Measurements from ENCODE around the gene ZFP1. TPM values are rescaled to one million over a fixed set of nuclear protein-coding genes. Genes with fewer than 3 reads are reported as not detected.

Gene ZFP1
- total RNA-seq, 1 experiment from 2014 or later: 9.7 TPM

- H3K27ac Mint-ChIP-seq: no peak overlapping the region
- peaks cover 70% of the 10 kb centered on the region for H3K4me1 Mint-ChIP-seq
- DNase-seq (ENCODE audit: low spot score) (no peak), ATAC-seq (no peak)
- no peaks in the 10 kb centered on the region for H3K27me3 Mint-ChIP-seq (ENCODE audit: low read depth)
- no peak for TF ChIP-seq OVOL2 (CRISPR knock-in tag; IDR thresholded peaks at IDR 0.05; ENCODE audit: borderline replicate concordance)
- TF ChIP-seq HMGXB4 (CRISPR knock-in tag; IDR thresholded peaks at IDR 0.05): 0 out of 2 replicates have a peak, but pooled peaks have one; percentile 31
- no peak for TF ChIP-seq ATF2 (CRISPR knock-in tag; IDR thresholded peaks at IDR 0.05; ENCODE audit: borderline replicate concordance, low read depth)
- TF ChIP-seq ZMAT4 (CRISPR knock-in tag; IDR thresholded peaks at IDR 0.05): no peak
- TF ChIP-seq ZNF416 (CRISPR knock-in tag; IDR thresholded peaks at IDR 0.05): no peak
- TF ChIP-seq TEAD4 (CRISPR knock-in tag; IDR thresholded peaks at IDR 0.05): no peak
- H3K36me3 Mint-ChIP-seq: no peaks in the 10 kb centered on the region
- ChIA-PET CTCF (no interaction called here), POLR2A (interaction anchor here (0.6 kb wide), 1 partner anchor 89 kb away, joined by 3 read pairs; no protein-coding TSS in a partner anchor)
- no peak overlapping the region for H3K4me3 Mint-ChIP-seq
- no peaks in the 10 kb centered on the region for H3K9me3 Mint-ChIP-seq
Measured at GRCh38 chr16:75114179-75114945, 34.0 kb upstream of the ZFP1 start.

- no peak overlapping the region for H3K27ac Mint-ChIP-seq
- ATAC-seq (no peak), DNase-seq (ENCODE audit: low spot score) (no peak)
- CTCF ChIA-PET: no interaction called here
- H3K27me3 Mint-ChIP-seq (ENCODE audit: low read depth): no peaks in the 10 kb centered on the region
- H3K9me3 Mint-ChIP-seq: no peaks in the 10 kb centered on the region
- no peaks in the 10 kb centered on the region; the same call in 1 of the 2 replicates for H3K36me3 Mint-ChIP-seq
- POLR2A ChIA-PET: no interaction called here
- TF ChIP-seq MAX (CRISPR knock-in tag; IDR thresholded peaks at IDR 0.05) (no peak), HMGA2 (CRISPR knock-in tag; IDR thresholded peaks at IDR 0.05) (no peak), ZNF423 (CRISPR knock-in tag; IDR thresholded peaks at IDR 0.05) (no peak), ATF1 (CRISPR knock-in tag; IDR thresholded peaks at IDR 0.05) (no peak), USF2 (CRISPR knock-in tag; IDR thresholded peaks at IDR 0.05) (no peak), ATF2 (CRISPR knock-in tag; IDR thresholded peaks at IDR 0.05; ENCODE audit: borderline replicate concordance, low read depth) (no peak), CDX4 (CRISPR knock-in tag; IDR thresholded peaks at IDR 0.05; ENCODE audit: borderline replicate concordance) (no peak)
- H3K4me3 Mint-ChIP-seq: no peak overlapping the region
- H3K4me1 Mint-ChIP-seq: peaks cover 70% of the 10 kb centered on the region
Measured at GRCh38 chr16:75114946-75115825, 33.1 kb upstream of the ZFP1 start.
